ENCODE results near the gene NUDT8.

DNA sequence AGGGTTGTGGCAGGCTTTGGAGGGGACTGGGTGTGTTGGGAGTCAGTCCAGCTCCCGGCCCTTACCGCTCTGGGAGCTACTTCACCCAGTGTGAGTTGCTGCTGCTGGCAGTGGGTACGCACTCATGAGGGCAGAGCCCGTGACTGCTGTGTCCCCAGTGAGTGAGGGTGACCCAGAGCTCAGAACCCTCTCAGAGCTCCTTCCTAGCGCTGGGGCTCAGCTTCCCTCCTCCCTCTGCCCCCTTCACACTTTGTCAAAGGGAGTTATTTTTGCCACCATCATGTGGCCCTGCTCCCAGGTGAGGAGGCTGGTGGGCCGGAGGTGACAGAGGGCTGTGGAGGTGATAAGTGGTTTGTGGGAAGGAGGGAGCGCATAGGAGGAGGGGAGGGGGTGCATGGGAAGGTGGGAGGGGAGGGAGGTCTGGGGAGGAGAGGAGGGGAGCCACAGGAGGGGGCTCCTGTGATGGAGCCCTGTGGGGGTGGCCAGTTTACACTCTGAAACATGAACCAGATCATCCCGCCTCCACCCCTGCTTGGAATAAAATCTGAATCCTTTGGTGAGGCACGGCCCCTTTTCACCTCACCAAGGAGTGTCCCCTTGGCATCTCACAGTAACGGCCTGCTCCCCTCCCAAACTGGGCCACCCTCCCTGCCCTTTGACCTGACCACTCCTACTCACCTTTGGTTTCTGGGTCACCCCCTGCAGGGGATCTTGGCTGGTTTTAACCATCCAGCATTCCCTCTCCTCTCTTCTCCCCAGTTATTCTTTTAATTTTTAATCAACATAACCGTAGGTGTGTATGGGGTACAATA is 13.1 kb downstream of the NUDT8 start:
- TF ChIP-seq CTCF (IDR thresholded peaks at IDR 0.05) (no peak), TCF7L2 (IDR thresholded peaks at IDR 0.05; ENCODE audit: low read depth, low read length) (no peak), SIN3A (IDR thresholded peaks at IDR 0.05; ENCODE audit: borderline replicate concordance, insufficient read depth, low read depth, low read length) (no peak)
